Activated effector memory CD4-positive, alpha-beta T cell treated with anti-CD3 and anti-CD28 coated beads, Interleukin-2, amount 50 U/mL, for 16 hours (primary cell): ENCODE data around the gene CES5A.
"Not testable (repeated sequence)": the region's sequence is repeated elsewhere in the genome, so short reads cannot be mapped to it uniquely, and the experiment has no call there.

ENCODE experiments used
- DNase-seq: peaks from one replicate; pipeline ENCODE4 v3.0.0-alpha.2; 2020

CES5A gene

DNA sequence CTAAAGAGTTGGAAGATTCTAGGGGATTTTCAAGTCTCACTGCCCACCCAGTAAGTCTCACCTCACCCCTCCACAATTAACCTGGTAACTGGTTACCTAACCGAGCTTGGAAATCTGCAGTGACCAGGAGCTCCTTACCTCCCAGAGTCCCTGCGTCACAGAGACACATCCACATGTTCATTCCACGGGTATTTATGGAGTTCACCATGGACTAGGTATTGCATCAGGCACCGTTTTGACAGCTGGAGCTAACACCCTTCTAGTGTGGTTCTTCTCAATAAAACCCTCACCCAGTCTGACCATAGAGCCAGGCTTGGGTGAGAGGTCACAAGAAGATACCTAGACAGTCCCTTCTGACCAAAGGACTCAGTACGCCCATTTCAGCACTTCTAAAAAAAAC, 2.1 kb downstream of the CES5A start:
- no peak for DNase-seq

DNA sequence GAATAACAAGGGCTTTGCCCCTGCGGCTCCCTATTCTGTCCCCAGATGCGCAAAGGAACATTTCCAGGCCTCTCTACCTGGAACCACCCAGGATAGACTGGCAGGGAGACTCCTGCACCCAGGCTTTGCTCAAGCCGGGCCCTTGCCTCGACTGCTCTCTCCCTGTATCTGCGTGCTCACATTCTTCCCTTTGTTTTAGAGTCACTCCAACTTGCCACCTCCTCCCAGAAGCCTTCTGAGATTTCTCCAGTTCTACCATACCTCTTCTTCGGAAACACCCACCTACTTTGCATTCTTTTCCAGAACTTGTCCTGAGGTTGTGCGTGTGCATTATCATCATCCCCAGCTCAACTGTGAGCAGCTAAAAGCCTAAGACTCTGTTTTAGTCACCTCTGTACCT, 3.0 kb downstream of the CES5A start:
- DNase-seq = no peak

DNA sequence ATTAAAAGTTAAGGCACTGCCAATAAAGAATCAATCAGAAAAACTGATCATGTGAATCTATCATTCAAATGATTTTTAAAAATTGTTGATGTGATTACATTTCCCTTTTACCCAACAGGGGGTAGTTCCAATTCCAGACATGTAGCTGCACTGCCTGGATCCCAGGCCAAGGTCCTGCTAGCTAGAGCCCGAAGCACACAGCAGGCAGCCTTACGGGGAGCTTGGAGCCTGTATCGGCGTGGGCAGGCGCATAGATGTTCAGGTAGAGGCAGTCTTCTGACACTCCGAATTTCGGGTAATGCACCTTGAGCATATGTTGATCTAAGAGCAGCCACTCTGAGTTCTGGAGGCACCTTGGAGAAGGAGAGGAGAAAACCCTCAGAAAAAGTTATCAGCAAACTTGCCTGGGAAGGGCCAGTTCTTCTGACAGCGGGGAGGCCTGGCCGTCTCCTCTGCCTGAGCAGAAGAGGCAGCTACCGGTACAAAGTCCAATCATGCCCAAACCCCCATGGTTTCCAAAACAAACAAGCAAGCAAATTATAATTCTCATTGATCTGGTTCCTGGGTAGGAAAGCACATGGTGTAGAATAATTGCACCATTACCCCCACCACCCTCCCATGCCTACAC, 3.6 kb downstream of the CES5A start:
- no peak for DNase-seq

DNA sequence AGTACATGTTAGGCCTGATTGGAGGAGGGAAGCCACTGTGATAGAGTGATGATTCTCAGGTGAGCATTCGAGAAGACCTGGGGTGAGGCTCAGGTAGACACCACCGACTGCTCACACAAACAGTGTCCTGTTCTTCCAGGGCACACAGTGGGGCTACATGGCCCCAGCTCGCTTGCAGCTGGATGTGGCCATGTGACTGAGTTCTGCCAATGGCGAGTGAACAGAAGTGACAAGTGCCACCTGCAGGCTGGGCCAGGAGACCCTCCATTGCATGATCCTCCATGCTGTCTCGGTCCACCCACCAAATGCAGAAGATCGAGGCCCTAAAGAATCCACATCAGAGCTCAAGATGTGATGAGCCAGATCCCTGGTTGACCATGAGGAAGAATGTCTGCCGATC, 6.2 kb downstream of the CES5A start:
- no peak for DNase-seq

DNA sequence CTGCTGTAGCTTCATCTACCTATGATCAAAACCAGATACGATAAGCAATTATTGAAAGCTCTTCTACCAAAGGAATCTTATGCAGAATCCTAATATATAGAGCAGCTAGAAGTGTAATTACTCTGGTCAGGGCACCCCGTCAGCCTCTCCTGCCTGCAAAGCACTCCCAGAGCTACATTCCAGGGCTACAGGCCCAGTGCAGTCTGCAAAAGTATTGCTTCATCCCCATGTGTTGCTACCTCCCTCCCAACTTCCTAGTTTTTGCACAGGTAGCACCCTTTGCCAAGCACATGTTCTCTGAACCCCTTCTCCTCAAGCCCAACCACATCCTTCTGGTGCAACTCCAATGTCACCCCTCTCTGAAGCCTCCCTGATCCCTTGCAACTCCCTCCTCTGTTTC, 7.0 kb downstream of the CES5A start:
- DNase-seq = no peak

DNA sequence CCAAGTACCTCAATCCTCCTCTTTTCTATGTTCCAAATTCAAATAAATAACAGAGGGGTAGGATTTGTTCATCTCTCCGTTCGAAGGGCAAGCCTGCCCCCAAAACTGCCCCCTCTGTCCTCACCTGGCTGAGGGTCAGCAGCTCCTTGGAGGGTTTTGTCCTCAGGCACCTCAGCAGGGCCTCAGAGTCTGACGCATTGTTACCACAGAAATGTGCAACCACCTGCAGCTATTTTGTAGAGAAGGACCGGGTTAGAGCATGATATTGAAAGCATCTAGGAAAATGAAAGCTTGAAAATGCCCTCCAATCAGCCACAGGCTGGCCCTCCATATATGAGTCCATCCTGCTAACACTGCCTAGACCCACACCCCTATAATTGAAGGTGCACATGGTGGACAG, 13.9 kb downstream of the CES5A start:
- DNase-seq = no peak

DNA sequence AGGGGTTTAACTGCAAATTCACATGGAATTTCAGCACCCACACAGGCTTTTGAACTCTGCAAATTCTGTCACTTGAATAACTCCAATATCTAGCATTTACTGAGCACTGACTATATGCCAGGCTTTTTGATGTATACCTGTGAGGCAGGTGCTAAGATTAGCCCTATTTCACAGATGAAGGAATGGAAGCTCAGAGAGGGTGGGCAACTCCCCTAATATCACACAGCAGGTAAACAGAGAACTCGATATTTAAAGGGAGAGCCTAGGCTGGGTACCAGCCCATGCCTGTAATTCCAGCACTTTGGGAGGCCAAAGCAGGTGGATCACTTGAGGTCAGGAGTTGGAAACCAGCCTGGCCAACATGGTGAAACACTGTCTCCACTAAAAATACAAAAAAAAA, 17.5 kb downstream of the CES5A start:
- DNase-seq = not testable (repeated sequence)

DNA sequence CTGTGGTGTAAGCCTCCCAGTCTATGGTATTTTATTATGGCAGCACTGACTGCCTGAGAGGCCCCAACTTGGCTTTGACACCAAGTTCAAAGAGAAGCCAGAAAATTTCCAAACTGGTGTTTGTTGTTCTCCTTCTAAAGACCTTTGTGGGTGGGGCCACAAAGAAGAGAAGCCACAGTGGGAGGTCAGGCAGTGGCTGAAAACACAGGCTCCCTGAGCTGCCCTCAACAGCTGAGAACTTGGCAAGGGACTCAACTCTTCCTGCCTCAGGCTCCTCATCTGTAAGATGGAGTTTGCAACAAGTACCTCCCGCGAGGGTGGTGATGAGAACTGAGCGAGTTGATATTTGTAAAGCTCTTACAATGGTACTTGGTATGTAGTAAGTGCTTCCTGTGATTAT, 18.2 kb downstream of the CES5A start:
- no peak for DNase-seq

DNA sequence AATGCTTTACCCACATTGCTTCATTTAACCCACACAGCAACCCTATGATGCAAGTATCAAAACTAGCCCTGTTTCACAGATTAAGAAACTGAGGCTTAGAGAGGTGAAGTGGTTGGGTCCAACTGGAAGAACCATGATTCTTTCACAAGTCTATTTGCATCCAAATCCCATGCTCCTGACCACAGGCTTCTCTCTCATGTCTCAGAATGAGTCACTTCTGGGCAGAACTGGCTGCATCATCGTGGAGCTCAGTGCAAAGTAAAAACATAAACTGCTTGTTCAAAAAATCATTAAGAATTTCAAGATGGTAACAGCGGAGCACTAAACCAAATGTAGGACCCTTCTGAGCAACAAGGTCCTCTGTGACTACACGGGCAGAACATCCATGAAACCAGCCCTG, 22.1 kb downstream of the CES5A start:
- no peak for DNase-seq

DNA sequence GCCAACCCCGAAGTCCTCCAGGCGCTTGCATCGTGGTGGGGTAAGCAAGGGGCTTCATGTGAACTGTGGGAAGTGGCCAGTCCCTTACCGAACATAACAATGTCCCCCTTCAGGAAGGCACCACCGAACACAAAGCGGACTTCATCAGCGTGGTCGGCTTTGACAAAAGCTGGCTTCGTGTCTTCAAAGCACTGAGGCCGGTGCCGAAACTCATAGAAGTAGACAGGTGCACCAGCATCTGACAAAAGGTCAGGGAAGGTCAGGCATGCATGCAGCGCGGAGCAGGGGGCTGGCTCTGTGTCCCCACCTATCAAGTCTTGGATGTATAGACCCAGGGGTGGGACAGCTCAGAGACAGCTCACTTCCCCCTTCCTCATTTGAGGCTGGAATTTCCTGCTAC, 25.6 kb downstream of the CES5A start:
- no peak for DNase-seq

DNA sequence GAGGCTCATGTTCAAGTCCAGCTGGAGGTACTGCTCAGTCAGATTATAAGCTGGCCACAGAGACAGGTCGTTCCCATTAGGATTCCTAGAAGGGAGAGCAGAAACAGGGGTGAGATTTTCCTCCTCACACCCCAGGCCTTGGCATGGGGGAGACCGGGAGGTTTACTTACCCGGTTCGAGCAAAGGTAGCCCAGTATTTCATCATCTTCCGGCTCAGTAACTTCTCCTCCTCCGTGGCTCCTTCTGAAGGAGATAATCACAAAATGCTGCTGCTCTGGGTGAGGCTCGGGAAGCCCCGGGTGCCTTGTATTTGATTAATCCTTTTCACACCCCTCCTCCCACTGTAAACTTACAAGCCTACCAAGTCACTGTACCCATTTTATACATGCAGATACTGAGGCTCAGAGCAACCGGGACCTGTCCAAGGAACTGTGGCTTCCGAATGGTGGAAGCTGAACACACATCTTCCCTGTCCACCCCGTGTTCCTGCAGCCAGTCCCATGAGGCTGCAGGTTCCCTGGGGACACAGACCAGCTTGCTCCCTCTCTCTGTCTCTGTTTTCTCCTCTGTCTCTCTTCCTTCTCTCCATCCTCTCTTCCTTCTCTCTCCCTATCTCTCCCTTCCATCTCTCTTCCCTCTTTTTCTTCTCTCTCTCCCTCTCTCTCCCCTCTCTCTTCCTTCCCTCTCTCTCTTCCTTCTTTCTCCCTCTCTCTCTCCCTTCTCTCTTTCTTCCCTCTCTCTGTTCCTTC, 28.4 kb downstream of the CES5A start:
- no peak for DNase-seq

DNA sequence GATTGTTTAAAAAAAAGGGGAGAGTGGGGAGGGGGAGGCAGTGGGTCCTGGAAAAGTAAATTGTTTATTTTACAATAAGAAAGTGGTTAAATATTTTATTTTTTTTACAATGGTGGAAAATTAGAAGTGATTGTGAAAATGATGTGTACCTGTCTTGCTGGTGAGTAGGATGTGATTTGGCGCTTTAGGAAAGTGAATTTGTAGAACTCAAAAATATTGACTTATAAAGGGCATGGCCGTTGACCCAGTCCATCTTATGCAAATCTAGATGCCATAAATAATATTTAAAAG, 32.1 kb downstream of the CES5A start:
- no peak for DNase-seq

DNA sequence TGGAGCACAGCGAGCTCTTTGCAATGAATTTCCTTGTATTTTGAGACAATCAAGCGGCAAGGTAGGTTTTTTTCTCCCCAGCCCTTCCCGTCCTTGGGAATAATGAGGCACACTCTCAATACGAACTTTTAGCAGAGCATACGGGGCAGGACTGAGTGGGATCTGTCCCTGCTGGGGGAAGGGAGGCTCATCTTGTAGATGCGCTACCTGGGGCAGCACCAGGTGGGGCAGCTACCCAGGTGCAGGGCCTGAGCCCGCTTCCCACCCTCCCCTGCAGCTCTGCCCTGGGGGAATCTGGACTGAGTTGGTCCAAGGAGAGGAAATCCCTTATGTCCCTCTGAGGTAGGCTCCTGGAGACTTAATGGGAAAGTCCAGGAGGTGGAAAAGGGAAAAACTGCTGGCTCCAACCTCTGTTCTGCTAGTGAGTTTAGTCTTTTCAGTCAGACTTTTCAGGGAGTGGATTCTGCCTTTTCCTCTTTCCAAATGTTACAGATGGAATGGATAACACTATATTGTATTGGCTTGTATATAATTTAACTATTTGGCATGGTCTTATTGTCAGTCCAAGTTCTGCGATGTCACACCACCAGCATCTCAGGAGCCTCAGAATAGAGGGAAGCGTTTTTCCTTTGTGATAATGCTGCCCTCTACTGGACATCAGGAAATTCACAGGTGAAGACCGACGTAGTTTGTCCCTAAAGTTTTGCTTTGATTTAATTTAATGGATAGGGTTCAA, 32.6 kb downstream of the CES5A start:
- no peak for DNase-seq

DNA sequence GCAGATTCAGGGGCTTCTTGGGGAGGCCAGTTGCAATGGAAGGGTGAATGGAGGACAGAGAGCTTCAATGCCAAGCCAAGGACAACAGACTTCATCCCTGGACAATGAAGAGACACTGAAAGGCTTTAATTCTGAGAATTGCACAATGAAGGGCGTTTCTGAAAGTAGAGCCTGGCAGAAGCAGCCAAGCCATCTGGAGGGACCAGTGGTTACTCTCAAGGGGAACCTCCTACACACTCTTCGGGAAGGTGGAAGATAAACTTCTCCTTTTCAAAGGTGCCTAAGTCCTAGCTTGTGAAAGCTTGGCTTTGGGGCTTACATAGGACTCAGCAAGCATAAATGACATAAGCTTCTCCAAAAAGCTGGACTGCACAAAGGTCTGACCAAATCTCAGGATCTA, 36.1 kb downstream of the CES5A start:
- no peak for DNase-seq

DNA sequence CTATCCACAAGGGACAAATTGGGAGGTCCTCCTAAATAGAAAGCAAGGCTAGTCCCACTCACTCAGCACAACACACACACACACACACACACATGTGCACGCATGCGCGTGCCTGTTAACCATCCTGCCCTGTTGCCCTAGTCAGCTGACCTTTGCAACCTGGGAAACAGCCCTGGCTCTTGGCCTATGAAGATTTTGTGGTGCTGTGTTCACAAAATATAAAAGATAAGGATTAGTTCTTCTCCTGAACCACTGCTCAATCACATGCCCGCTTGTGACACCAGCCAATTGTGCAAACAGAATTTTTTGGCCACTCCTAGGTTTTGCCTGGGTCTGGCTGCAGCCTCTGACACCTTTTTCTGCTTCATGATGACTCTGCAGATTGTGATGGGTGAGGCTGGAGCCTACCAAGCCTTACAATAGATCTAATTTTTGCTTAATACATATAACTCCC, 39.0 kb downstream of the CES5A start:
- no peak for DNase-seq

DNA sequence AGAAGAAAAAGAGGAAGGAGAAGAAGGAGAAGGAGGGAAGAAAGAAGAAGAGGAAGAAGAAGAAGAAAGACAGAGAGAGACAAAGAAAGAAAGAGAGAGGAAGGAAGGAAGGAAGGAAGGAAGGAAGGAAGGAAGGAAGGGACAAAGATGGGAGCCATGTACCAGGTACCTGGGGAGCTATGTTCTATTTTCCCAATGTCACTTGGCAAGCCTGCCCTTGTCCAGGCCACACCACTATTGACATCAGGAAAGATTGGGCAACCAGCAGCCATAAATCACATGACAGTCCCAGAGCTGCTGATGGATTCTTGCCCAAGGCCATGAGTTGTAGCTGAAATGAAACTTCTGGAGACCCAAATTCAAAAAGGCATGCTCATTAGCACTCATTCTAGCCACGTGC, 39.6 kb downstream of the CES5A start:
- no peak for DNase-seq

DNA sequence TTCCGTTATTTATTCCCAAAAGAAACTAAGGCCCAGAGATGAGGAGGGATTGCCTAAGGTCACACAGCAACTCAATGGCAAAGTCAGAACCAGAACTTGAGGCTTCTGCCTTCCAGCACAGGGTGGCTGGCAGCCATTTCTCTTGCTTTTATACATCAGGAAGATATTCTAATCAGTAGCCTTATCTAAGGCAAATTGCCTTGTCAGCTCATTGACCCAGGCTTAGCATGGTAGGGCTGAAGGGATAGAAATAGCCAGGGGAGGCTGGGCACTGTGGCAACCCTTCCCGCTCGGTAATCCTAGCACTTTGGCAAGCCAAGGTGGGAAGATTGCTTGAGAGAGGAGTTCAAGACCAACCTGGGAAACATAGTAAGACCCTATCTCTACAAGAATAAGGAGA, 40.0 kb downstream of the CES5A start:
- not testable (repeated sequence) for DNase-seq

DNA sequence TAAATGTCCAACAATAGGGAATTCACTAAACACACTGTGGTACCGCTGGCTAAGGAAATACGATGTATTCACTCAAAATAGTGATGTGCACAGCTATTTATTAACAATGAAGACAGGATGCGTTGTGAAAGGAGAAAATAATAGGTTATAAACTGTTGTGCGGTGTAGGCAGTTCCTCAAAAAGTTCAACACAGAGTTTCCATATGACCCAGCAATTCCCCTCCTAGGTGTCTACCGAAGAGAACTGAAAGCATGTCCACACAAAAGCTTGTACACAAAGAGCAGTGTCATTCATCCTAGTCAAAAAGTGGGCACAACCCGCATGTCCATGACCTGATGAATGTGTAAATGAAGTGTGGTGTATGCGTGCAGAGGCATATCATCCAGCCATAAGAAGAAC, 41.1 kb downstream of the CES5A start:
- DNase-seq = no peak

DNA sequence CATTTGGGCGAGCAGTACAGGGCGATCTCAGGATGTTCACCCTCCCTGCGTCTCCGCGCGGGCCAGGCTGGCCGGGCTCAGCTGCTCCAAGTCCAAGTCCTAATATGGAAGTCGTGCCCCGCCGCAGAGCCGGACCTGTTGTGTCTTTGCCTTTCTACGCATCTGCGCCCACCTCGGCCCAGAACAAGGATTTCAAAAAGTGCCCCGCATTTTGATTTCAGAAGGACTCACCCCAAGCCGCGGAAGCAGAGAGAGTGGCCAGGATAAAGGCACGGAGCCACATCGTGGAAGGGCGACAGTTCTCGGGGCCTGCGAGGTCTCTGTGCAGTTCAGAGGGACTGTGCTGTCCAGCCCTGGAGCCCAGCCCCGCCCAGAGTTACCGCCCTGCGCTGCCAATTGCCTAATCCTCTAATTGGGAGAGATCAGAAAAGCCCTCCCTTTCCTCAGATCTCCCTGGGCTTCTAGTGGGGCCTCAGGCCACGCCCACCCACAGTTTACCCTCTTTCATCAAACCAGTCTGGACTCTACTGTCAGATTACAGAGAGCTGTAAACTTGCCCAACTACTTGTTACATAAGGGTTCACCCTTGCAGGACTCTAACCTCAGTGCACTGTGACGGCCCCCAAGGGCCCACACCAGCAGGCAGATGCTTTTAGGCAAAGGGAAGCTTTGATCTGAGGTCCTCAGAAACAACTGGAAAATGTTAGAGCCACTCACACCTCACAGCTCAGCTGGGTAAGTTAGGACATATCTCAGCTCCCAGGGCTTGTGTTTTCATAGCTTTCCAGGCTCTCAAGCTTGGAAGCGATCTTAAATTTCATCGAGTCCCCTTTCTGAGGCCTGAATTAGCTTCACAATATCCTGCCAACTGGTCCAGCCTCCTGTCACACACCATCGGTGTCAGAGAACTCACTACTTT, 42.1 kb downstream of the CES5A start, which contains the start of gene CES1:
TSS of gene CES1 (minus strand) at position 324 of the 919 bp plus-strand sequence. CDS start at position 283, 41 bp downstream.
- peak; percentile 57 for DNase-seq

DNA sequence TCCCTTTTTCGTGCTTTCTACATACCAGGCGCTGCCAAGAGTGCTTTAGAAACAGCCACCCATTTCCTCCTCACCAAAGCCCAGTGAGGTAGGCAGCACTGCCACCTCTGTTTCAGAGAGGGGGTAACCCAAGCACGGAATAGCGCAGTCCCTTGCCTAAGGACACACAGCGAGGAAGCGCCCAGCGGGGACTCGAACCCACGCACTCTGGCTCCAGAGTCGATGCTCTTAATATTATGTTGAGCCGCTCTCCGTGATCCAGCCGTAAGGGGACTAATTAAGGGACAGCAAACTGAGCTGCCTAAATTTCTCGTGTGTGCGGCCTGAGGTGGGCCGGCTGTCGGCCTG, 42.8 kb downstream of the CES5A start:
- DNase-seq = no peak

DNA sequence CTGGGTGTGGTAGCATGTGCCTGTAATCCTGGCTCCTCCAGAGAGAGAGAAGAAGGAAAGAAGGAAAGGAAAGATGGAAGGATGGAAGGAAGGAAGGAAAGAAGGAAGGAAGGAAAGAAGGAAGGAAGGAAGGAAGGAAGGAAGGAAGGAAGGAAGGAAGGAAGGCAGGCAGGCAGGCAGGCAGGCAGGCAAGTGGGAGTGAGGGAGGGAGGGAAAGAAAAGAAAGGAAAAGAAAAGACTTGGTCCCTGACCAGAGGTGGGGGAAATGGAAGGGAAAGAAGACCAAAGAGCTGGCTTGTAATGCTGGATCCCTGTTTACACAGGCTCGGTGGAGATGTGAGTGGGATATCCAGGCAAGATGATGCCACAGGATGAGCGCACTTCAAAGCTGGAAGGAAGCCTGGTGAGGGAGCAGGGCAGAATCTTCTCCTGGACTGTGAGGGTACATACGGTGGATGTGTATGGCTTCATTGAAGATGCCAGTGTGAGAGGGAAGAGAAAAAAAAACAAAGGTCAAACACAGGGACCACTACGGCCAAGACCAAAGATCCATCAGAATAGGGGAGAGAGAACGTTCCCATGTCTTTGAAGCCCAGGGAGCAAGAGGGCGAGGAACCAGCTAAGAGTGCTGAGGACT, 44.4 kb downstream of the CES5A start:
- DNase-seq = peak; percentile 34

DNA sequence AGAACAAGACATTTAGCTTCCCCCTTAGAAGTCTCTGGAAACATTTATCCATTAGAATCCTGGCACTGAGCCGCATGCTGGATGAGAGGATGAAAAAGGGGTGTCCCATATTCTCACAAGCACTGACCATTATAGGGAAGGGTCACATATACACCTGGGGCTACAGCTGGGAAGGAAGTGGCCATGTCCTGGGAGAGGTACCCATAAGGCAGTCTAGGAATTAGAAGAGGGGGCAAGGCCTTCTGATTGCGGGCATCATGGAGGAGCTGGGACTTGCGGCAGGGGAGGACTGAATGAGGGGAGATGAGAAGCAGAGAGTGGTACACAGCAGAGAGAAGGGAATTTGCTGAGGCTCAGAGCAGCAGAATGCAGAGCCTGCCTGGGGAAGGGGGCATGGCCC, 45.9 kb downstream of the CES5A start:
- not testable (repeated sequence) for DNase-seq

DNA sequence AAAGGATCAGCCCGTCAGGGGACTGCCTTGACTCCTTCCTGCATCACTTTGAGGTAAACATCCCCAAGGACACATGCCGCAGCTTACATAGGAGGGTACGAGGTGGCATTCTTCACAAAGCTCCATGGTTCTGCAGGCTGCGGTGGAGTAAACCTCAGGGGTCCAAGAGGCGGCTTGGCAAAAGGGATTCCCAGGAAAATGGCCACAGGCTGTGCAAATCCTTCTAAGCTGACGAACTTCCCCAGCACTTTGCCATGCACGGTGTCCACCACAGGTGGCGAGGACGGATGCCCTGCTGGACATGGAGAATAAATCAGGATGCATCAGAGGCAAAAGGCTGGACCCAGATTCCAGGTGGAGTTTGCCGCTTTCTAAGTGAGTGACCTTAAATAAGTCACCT, 46.5 kb downstream of the CES5A start:
- no peak for DNase-seq
